Heart left ventricle (tissue), 16 donors: Measurements from ENCODE around the gene ATXN2. TPM values are rescaled to one million over a fixed set of nuclear protein-coding genes. Genes with fewer than 3 reads are reported as not detected.
A peak's percentile ranks its signal among the peaks of the same experiment; 100 is the strongest.
"Not testable (repeated sequence)": the region's sequence is repeated elsewhere in the genome, so short reads cannot be mapped to it uniquely, and the experiment has no call there.

Source experiments
- ATAC-seq, 4 donors: fragments of 200-7000 bp; cut with Tn5 transposase; one replicate each; pipeline ENCODE4 v1.9.1; 2020 to 2022; ENCODE audit warnings: moderate library complexity in 4 of 4, mild to moderate bottlenecking in 3 of 4, moderate number of reproducible peaks in 1 of 4
- DNase-seq, 5 donors: peaks; one replicate each; pipeline ENCODE4 v3.0.0-alpha.2; 2020
- H3K27ac ChIP-seq, 12 donors: fragments of 200-600 bp; sonication (generic) in 4 of 12; one replicate each; pipeline versions ENCODE4 v1.5.0 to v1.8.0; 2016 to 2022; ENCODE audit warnings: mild to moderate bottlenecking in 2 of 12
- H3K27me3 ChIP-seq, 9 donors: fragments of 200-600 bp; sonication (generic) in 2 of 9; one replicate each; pipeline versions ENCODE4 v1.5.1 to v1.8.0; 2016 to 2022; ENCODE audit warnings: mild to moderate bottlenecking in 3 of 9
- H3K36me3 ChIP-seq, 9 donors: fragments of 200-600 bp; sonication (generic) in 2 of 9; one replicate each; pipeline versions ENCODE4 v1.5.0 to v1.8.0; 2018 to 2022; ENCODE audit warnings: mild to moderate bottlenecking in 2 of 9
- H3K4me1 ChIP-seq, 12 donors: fragments of 200-600 bp; sonication (generic) in 4 of 12; one replicate each; pipeline versions ENCODE4 v1.5.0 to v1.8.0; 2016 to 2022; ENCODE audit warnings: mild to moderate bottlenecking in 3 of 12
- H3K4me3 ChIP-seq, 12 donors: fragments of 200-600 bp; sonication (generic) in 4 of 12; one replicate each; pipeline versions ENCODE4 v1.5.0 to v1.8.0; 2017 to 2022; ENCODE audit warnings: mild to moderate bottlenecking in 9 of 12, moderate library complexity in 4 of 12
- H3K9me3 ChIP-seq, 12 donors: fragments of 200-600 bp; sonication (generic) in 4 of 12; one replicate each; pipeline versions ENCODE4 v1.5.0 to v1.8.0; 2016 to 2022; ENCODE audit warnings: mild to moderate bottlenecking in 1 of 12
- POLR2A ChIP-seq, 2 donors: fragments of 450-650 bp; IDR thresholded peaks; one replicate each; pipeline ENCODE4 v1.6.1; 2017; ENCODE audit warnings: antibody characterized with exemption in 2 of 2, mild to moderate bottlenecking in 2 of 2, moderate library complexity in 2 of 2
- WGBS, 4 donors: extraction: QIAGEN DNeasy Blood & Tissue Kit in 2 of 4; methylation state at CpG; one replicate each; pipeline versions ENCODE4 v1.1.5 to v1.1.7; 2013 to 2018; 5-methylcytosine and 5-hydroxymethylcytosine counted together
- intact Hi-C, 10 donors: fragments of 100-400 bp; cut with DNase I; formaldehyde crosslinking; loops; one replicate each; pipeline versions ENCODE4 v1.11.1 to v1.14.2; 2022
- polyA plus RNA-seq, 2 donors: library from polyadenylated mRNA; stranded (reverse); fragments of 200-250 nt; gene quantifications; one replicate each; pipeline ENCODE4 v1.2.3, GENCODE V29; 2013
- total RNA-seq, 9 donors: library from RNA; depleted of rRNA in 2 of 9; stranded (reverse); fragments of >200 nt in 2 of 9; fragmentation: NEBNext Ultra II Directional in 3 of 9; extraction: Animal tissue kit (Norgen Biotek cat#: 25700) in 3 of 9; gene quantifications; one replicate each; pipeline versions ENCODE4 v1.1.0 to v1.2.4, GENCODE V29; 2016 to 2023
- TF ChIP-seq, protein P1 (sequence below), 12 donors: fragments of 200-600 bp; sonication (generic) in 4 of 12; IDR thresholded peaks; one replicate each; pipeline versions ENCODE4 v1.5.0 to v1.8.0; 2018 to 2022; ENCODE audit warnings: antibody characterized with exemption in 12 of 12, mild to moderate bottlenecking in 5 of 12
- donor health status: ischemic (EF 13 %, LVEDD 7.1; RV severe dilation, severe dysfunction).
- donor health status: healthy with polysubstance abuse.
- donor health status: DM: no; HTN: yes; CAD: no.
- donor health status: DM: no; HTN: no; CAD: no.
- donor health status: ischemic (EF 25% LVEDD 6.9; RV normal size, moderate dysfunction).
- donor health status: ischemic (EF 25% LVEDD 5.7; RV mildly dilated, moderate dysfunction).
- donor health status: healthy.
- donor health status: DM: yes; HTN: yes; CAD: no.
- donor health status: ischemic (EF 35%, LVEDD 5.7; RV mildly dilated, moderate dysfunction).
- donor health status: nonischemic (EF 11% LVEDD 7.7; RV severe dilation, severe dysfunction).
- donor health status: DM: yes; HTN: yes; CAD: no.
- donor health status: PGD.
- donor health status: ischemic (EF 29% LVEDD 5.4; RV normal size, mild dysfunction).
- donor health status: nonischemic (EF 23%, LVEDD 6.1; RV moderate dilation, normal function).

The ATXN2 gene
- total and polyA plus RNA-seq, 11 donors, result 23.6 to 59.3 (median 46.8) TPM

DNA sequence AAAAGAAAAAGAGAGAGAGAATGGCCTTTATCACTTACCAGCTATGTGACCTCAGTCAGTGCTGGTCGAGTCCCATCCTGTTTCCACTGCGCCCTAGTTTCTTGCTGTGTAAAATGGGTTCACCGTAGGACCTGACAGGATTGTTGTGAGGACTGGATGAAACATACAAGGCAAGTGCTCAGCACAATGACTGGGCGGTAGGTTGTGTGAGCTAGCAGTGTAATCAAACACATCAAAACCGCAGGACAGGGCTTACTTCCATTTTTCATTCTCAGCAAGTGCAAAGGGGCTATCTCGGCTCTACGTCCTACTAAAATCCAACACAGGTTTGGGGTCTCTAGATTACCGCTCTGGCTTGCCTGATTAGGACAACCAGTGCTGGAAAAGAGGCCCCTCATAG is 36.4 kb upstream of the ATXN2 start:
- H3K4me1 ChIP-seq, result peaks cover 0 to 23% (median 15%) of the 10 kb centered on the region in 12 donors
- ATAC-seq (peak in 3 of 4 donors; percentile 10 to 28 (median 22)), DNase-seq (no peak)
- TF ChIP-seq, protein P1, sequence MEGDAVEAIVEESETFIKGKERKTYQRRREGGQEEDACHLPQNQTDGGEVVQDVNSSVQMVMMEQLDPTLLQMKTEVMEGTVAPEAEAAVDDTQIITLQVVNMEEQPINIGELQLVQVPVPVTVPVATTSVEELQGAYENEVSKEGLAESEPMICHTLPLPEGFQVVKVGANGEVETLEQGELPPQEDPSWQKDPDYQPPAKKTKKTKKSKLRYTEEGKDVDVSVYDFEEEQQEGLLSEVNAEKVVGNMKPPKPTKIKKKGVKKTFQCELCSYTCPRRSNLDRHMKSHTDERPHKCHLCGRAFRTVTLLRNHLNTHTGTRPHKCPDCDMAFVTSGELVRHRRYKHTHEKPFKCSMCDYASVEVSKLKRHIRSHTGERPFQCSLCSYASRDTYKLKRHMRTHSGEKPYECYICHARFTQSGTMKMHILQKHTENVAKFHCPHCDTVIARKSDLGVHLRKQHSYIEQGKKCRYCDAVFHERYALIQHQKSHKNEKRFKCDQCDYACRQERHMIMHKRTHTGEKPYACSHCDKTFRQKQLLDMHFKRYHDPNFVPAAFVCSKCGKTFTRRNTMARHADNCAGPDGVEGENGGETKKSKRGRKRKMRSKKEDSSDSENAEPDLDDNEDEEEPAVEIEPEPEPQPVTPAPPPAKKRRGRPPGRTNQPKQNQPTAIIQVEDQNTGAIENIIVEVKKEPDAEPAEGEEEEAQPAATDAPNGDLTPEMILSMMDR (IDR thresholded peaks at IDR 0.05), result no peak
- no peak for TF ChIP-seq POLR2A (IDR thresholded peaks at IDR 0.05)
- 78 to 86% (median 83%) methylated on average over 8 of the region's 8 CpGs for WGBS, 4 donors
- intact Hi-C loops, result loop anchor here in 1 of 10 donors (5.0 kb wide), 1 partner anchor 38 kb away; the partner anchor contains the start of gene ATXN2
- H3K27me3 ChIP-seq, result no peaks in the 10 kb centered on the region
- H3K36me3 ChIP-seq, result peaks cover 0 to 7% (median 0%) of the 10 kb centered on the region in 9 donors
- H3K9me3 ChIP-seq, result no peaks in the 10 kb centered on the region
- no peak overlapping the region for H3K4me3 ChIP-seq
- peak overlapping the region in 9 of 12 donors; percentile 17 to 74 (median 72) for H3K27ac ChIP-seq

DNA sequence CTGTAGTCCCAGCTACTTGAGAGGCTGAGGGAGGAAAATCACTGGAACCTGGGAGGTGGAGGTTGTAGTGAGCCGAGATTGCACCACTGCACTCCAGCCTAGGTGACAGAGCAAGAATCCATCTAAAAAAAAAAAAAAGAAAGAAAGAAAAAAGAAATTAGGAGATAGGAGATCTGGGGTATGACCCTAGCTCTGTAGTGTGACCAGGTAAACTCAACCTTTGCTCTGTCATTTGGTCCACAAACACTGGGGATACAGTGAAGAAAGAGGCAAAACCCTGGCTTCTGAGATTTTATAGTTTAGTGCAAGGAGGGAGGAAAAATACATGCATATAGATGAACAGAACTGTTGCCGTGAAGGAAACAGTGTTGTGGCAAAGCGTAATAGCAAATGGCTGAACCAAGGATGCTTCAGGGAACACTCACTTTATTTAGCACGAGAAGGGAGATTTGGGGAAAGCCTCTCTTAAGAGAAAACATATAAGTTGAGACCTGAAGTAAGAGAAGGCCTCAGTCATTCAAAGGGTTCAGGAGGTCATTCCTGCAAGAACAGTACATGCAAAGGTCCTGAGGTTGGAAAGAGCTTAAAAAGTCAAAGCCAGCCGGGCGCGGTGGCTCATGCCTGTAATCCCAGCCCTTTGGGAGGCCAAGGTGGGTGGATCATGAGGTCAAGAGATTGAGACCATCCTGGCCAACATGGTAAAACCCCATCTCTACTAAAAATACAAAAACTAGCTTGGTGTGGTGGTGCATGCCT is 29.6 kb upstream of the ATXN2 start:
- intact Hi-C loops, result no loop called here
- TF ChIP-seq, protein P1 (IDR thresholded peaks at IDR 0.05), result no peak
- TF ChIP-seq POLR2A (IDR thresholded peaks at IDR 0.05), result no peak
- Histone ChIP-seq H3K36me3 (no peaks in the 10 kb centered on the region), H3K27ac (no peak overlapping the region), H3K4me3 (no peak overlapping the region), H3K9me3 (no peaks in the 10 kb centered on the region), H3K27me3 (no peaks in the 10 kb centered on the region), H3K4me1 (no peaks in the 10 kb centered on the region)
- DNase-seq (no peak), ATAC-seq (no peak)
- WGBS, 4 donors, result 88 to 96% (median 96%) methylated on average over 7 of the region's 7 CpGs

DNA sequence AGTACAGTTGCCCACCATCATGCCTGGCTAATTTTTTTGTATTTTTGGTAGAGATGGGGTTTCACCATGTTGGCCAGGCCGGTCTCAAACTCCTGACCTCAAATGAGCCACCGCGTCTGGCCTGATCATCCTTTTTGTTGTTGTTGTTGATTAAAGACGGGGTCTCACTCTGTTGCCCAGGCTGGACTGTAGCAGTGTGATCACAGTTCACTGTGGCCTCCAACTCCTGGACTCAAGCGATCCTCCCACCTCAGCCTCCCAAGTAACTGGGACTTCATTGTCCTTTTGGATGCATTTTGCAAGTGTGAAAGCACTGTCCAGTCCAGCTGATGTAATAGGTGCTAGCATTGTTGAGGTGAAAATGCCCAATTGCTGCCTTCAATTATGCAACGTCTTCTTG is 27.1 kb upstream of the ATXN2 start:
- H3K9me3 ChIP-seq, result no peaks in the 10 kb centered on the region
- DNase-seq (no peak), ATAC-seq (no peak)
- H3K4me1 ChIP-seq, result no peaks in the 10 kb centered on the region
- no peak overlapping the region for H3K27ac ChIP-seq
- no peak overlapping the region for H3K4me3 ChIP-seq
- WGBS, 4 donors, result 94 to 97% (median 96%) methylated on average over 6 of the region's 6 CpGs
- no peak for TF ChIP-seq POLR2A (IDR thresholded peaks at IDR 0.05)
- TF ChIP-seq, protein P1 (IDR thresholded peaks at IDR 0.05), result no peak
- no peaks in the 10 kb centered on the region for H3K36me3 ChIP-seq
- intact Hi-C loops, result no loop called here
- no peaks in the 10 kb centered on the region for H3K27me3 ChIP-seq

DNA sequence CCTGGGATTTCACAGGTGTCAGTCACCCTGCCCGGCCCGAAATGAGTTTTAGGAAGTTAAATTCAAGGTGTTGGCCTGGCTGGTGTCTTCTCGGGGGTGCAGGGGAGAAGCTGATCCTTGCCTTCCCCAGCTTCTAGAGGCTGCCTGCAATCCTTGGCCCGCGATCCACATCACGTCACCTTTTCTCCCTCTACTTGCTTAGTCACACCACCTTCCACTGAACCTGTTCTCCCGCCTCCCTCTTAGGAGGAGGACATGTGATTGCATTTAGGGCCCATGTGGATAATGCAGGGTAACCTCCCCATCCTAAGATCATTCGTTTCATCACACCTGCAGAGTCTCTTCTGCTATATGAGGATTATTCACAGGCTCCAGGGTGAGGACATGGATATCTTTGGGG is 25.4 kb upstream of the ATXN2 start:
- Histone ChIP-seq H3K27ac (no peak overlapping the region), H3K9me3 (no peaks in the 10 kb centered on the region), H3K36me3 (no peaks in the 10 kb centered on the region), H3K27me3 (no peaks in the 10 kb centered on the region), H3K4me1 (no peaks in the 10 kb centered on the region), H3K4me3 (no peak overlapping the region)
- intact Hi-C loops, result no loop called here
- DNase-seq (no peak), ATAC-seq (no peak)
- TF ChIP-seq, protein P1 (IDR thresholded peaks at IDR 0.05), result no peak
- TF ChIP-seq POLR2A (IDR thresholded peaks at IDR 0.05), result no peak
- 91 to 98% (median 95%) methylated on average over 8 of the region's 8 CpGs for WGBS, 4 donors

DNA sequence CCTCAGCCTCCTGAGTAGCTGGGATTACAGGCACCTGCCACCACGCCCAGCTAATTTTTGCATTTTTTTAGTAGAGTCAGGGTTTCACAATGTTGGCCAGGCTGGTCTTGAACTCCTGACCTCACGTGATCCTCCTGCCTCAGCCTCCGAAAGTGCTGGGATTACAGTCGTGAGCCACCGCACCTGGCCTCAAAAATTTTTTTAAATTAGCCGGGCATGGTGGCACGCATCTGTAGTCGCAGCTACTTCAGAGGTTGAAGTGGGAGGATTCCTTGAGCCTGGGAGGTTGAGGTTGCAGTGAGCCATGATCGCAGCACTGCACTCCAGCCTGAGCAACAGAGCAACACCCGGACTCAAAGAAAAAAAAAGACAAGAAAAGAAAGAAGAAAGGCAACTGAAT is 18.7 kb upstream of the ATXN2 start:
- H3K9me3 ChIP-seq, intact Hi-C loops, H3K27me3 ChIP-seq, H3K27ac ChIP-seq, H3K36me3 ChIP-seq, ATAC-seq, H3K4me3 ChIP-seq, DNase-seq, H3K4me1 ChIP-seq: not testable (repeated sequence)
- WGBS, 4 donors, result 93 to 94% (median 94%) methylated on average over 10 of the region's 10 CpGs
